Measurements from ENCODE around the gene INPP5A. TPM values are rescaled to one million over a fixed set of nuclear protein-coding genes. Genes with fewer than 3 reads are reported as not detected.

INPP5A gene
- total and polyA plus RNA-seq, 10 of the 15 experiments (the other 5 are each of a cell fraction or from before 2014, with no cell fraction given): 0.52 to 15.0 (median 6.3) TPM

GRCh38 chr10:132628966-132629900, 91.6 kb downstream of the INPP5A start:
- ChIA-PET SMC1A (ENCODE audit: uncharacterized antibody, unreplicated experiment) (no interaction called here), CTCF (interaction anchor here (0.5 kb wide), 1 partner anchor 140 kb away, joined by 3 read pairs; no protein-coding TSS in a partner anchor), POLR2A (no interaction called here), RAD21 (ENCODE audit: unreplicated experiment) (no interaction called here)
- DNase-seq (ENCODE audit: low read depth, low spot score) (no peak), FAIRE-seq (no peak), ATAC-seq (no peak)
- no peaks in the 10 kb centered on the region for H3K4me1 ChIP-seq (ENCODE audit: control insufficient read depth, insufficient read depth, low read length)
- H2AFZ ChIP-seq (ENCODE audit: control insufficient read depth, low read depth, low read length): no peak overlapping the region
- no peaks in the 10 kb centered on the region for H4K20me1 ChIP-seq (ENCODE audit: control insufficient read depth, insufficient read depth)
- H3K36me3 ChIP-seq (ENCODE audit: control insufficient read depth in 2 of 2, insufficient read depth in 2 of 2, low read length in 1 of 2): no peaks in the 10 kb centered on the region; a peak in 1 of 4 replicates
- TF ChIP-seq HSF1 (IDR thresholded peaks at IDR 0.05; ENCODE audit: low read depth, low read length) (no peak), SMAD5 (IDR thresholded peaks at IDR 0.05; ENCODE audit: low read depth) (no peak), KLF5 (IDR thresholded peaks at IDR 0.05; ENCODE audit: partially characterized antibody) (no peak), YBX1 (IDR thresholded peaks at IDR 0.05) (no peak), ETV6 (conservative IDR thresholded peaks at IDR 0.05 in 1 of 2, IDR thresholded peaks at IDR 0.05 in 1 of 2; ENCODE audit: borderline replicate concordance in 1 of 2, low read depth in 1 of 2) (no peak), FOS (IDR thresholded peaks at IDR 0.05; ENCODE audit: borderline replicate concordance, extremely low read depth, insufficient read length) (no peak), NR2F1 (conservative IDR thresholded peaks at IDR 0.05) (no peak), ZBTB11 (CRISPR knock-in tag; IDR thresholded peaks at IDR 0.05) (no peak), KAT2A (conservative IDR thresholded peaks at IDR 0.05; ENCODE audit: control insufficient read depth, low read depth, low read length) (no peak), E4F1 (IDR thresholded peaks at IDR 0.05; ENCODE audit: borderline replicate concordance, partially characterized antibody) (no peak), ASH2L (IDR thresholded peaks at IDR 0.05; ENCODE audit: borderline replicate concordance, low read depth) (no peak), SREBF2 (IDR thresholded peaks at IDR 0.05; ENCODE audit: low read length) (no peak), CTCF (IDR thresholded peaks at IDR 0.05 in 2 of 3, conservative IDR thresholded peaks at IDR 0.05 in 1 of 3; ENCODE audit: control insufficient read depth in 2 of 3, extremely low read depth in 1 of 3, insufficient read depth in 1 of 3, low read depth in 3 of 3, low read length in 3 of 3) (no peak)
- 78% methylated on average over 21 of the region's 21 CpGs for WGBS (ENCODE audit: insufficient coverage, insufficient replicate concordance, low lambda C conversion rate, missing lambda C conversion rate)
- H3K27me3 ChIP-seq (replicated peaks in 1 of 2; ENCODE audit: control insufficient read depth in 2 of 2, insufficient read depth in 2 of 2, low read length in 1 of 2): no peaks in the 10 kb centered on the region
- in situ Hi-C loops (cut with MboI): no loop called here
- no peak overlapping the region for H3K27ac ChIP-seq (ENCODE audit: control insufficient read depth, insufficient read depth)
- intact Hi-C loops (cut with micrococcal nuclease; ENCODE audit: unreplicated experiment): no loop called here
- no TSS peak for BruUV-seq (replicated peaks)
- H3K4me2 ChIP-seq (ENCODE audit: control insufficient read depth, insufficient read depth): no peak overlapping the region
- no peak overlapping the region for H3K9ac ChIP-seq (ENCODE audit: control insufficient read depth, insufficient read depth, low read length)
- no peaks in the 10 kb centered on the region for H3K9me3 ChIP-seq (replicated peaks; ENCODE audit: control insufficient read depth, insufficient read depth, low read length)
- no peak overlapping the region for H3K4me3 ChIP-seq
- H3K79me2 ChIP-seq (ENCODE audit: control insufficient read depth, insufficient read depth, low read length): no peaks in the 10 kb centered on the region

Measured in GM12878 (cell line).